HG02840 (cell line): ENCODE measurements around the gene EPB41L3.

ENCODE experiments used
- ATAC-seq: cut with Tn5 transposase; IDR thresholded peaks from one replicate; pipeline ENCODE4 v1.9.1; 2021; ENCODE audit warnings: mild to moderate bottlenecking, moderate library complexity, moderate number of reproducible peaks; ENCODE audit not compliant: unreplicated experiment, low FRiP score

Gene EPB41L3

GRCh38 chr18:5457462-5457957 lies 86.3 kb downstream of the EPB41L3 start:
- ATAC-seq: no peak

- ATAC-seq: no peak
These were observed 87.0 kb downstream of the EPB41L3 start for GRCh38 chr18:5456577-5457461.

- no peak for ATAC-seq
These were observed 88.1 kb downstream of the EPB41L3 start for GRCh38 chr18:5455674-5456073.

GRCh38 chr18:5452943-5453443 lies 90.8 kb downstream of the EPB41L3 start:
- ATAC-seq: no peak

GRCh38 chr18:5451871-5452270 lies 91.9 kb downstream of the EPB41L3 start:
- ATAC-seq: no peak

- ATAC-seq: no peak
These were observed 92.6 kb downstream of the EPB41L3 start for GRCh38 chr18:5451150-5451549.

- ATAC-seq: no peak
These were observed 93.8 kb downstream of the EPB41L3 start for GRCh38 chr18:5449858-5450509.

GRCh38 chr18:5447442-5447841 lies 96.4 kb downstream of the EPB41L3 start:
- ATAC-seq: no peak

GRCh38 chr18:5444847-5445246 lies 99.0 kb downstream of the EPB41L3 start:
- no peak for ATAC-seq

- no peak for ATAC-seq
These were observed 99.5 kb downstream of the EPB41L3 start for GRCh38 chr18:5444269-5444668.

- no peak for ATAC-seq
These were observed 103.7 kb downstream of the EPB41L3 start for GRCh38 chr18:5439986-5440696.

- ATAC-seq: no peak
These were observed 109.4 kb downstream of the EPB41L3 start for GRCh38 chr18:5434425-5434824.

- no peak for ATAC-seq
These were observed 111.8 kb downstream of the EPB41L3 start for GRCh38 chr18:5431836-5432575.

GRCh38 chr18:5430131-5430530 lies 113.7 kb downstream of the EPB41L3 start:
- no peak for ATAC-seq

GRCh38 chr18:5429681-5430080 lies 114.1 kb downstream of the EPB41L3 start:
- no peak for ATAC-seq

- no peak for ATAC-seq
These were observed 118.1 kb downstream of the EPB41L3 start for GRCh38 chr18:5425721-5426120.

- no peak for ATAC-seq
These were observed 118.7 kb downstream of the EPB41L3 start for GRCh38 chr18:5424903-5425664.

- ATAC-seq: no peak
These were observed 121.2 kb downstream of the EPB41L3 start for GRCh38 chr18:5422626-5423025.

GRCh38 chr18:5421981-5422380 lies 121.8 kb downstream of the EPB41L3 start:
- ATAC-seq: no peak
